ENCODE data around the gene PSME1.
"Not testable (repeated sequence)": the region's sequence is repeated elsewhere in the genome, so short reads cannot be mapped to it uniquely, and the experiment has no call there.

Gene PSME1

GRCh38 chr14:24105609-24106239, 30.3 kb upstream of the PSME1 start:
- DNase-seq = not testable (repeated sequence)

DNA sequence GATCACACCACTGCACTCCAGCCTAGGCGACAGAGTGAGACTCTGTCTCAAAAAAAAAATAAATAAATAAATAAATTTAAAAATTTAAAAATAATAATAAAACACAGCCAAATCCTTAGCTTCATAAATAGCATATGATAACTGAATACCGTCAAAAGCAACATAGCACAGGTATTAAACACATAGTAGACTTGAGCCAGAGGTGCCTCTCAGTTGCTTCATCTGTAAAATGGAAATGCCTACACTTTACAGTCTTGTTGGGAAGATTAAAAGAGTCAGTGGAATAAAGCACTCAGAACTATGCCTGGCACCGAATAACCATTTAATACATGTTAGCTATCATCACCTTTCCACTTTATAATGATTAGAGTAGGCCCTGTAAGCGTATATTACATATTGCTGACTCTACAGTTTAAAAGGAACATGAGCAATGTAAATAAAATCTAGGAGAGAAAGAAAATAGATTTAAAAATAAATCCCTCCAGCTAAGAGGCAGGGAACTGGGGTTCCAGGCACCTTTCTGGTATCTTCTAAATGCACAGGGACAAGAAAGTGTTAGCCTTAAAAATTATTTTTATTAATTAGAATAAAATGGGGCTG, 29.2 kb upstream of the PSME1 start:
- DNase-seq = no peak

DNA sequence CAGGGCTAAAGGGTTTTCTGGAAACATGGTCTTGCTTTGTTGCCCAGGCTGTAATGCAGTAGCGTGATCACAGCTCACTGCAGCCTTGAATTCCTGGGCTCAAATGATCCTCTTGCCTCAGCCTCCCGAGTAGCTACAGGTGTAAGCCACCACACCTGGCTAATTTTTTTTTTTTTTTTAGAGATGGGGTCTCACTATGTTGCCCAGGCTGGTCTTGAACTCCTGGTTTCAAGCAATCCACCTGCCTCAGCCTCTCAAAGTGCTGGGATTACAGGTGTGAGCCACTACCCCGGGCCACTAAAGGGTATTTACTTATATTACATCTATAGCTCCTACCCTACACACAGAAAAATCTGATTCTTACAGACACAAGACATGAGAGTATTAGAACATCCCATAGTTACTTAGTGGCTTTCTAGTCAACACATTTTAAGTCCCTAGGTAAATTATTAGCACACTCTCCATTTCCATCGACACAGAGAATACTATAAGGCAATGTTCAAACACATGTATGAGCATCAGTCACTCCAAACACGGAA, 27.6 kb upstream of the PSME1 start:
- DNase-seq = no peak

- no peak for DNase-seq
Measured at GRCh38 chr14:24110060-24110459, 25.9 kb upstream of the PSME1 start.

- no peak for DNase-seq
Measured at GRCh38 chr14:24110523-24110922, 25.5 kb upstream of the PSME1 start.

DNA sequence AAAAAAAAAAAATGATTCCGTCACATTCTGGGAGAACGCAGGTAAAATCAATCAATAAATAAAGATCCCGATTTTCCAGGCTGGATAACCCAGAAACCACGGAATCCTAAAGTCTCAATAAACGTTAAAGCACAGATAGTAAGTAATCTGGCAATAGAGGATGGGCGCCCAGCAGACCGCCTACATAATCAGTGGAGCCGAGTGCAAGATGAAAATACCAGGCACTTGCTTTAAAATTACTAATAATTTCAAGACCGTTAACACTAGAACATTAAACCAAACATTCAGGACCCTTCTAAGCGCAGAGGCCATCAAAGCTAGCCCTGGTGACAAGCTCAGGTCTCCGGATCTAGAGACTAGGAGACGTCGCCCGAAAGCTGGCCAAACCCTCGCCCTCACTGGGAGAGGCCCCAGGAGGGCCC, 22.6 kb upstream of the PSME1 start:
- DNase-seq = no peak

DNA sequence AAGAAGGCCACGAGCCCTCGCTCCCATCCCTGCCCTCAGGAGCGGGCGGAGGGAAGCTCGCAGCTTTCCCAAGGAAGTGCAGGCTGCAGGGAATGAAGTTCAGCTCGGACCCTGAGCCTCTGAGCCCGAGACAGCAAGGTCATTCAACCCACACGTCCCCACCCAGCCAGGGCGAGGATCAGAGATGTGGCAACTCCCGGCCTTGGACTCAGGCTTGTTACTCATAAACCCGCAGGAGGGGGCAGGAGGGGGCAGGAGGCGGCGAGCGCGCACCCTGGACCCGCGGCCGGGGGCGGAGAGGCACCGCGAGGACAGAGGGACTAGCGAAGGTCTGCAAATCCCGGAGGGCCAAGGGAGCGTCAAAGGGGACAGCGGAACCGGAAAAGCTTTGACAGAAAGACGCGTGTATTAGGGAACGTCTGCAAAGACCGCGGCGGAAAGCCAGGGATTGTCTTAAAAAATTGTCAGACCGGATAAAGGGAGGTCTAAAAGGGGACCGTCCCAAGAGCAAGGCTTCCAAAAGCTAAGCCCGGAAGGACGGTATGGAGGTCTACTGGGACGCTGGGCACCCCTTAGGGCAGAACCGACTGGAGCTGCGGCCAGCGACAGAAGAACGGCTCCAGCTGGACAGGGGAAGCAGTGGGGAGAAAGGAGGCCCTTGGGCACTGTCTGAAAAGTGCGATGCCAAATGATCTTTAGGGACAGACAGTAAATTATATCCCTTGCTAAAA, 22.0 kb upstream of the PSME1 start:
- DNase-seq = peak; percentile 87

GRCh38 chr14:24114532-24115421, 21.2 kb upstream of the PSME1 start, which contains the start of the genes DCAF11 and NRL:
Gene DCAF11 (plus strand): TSS chr14:24114777. CDS start chr14:24115595, 818 bp downstream.
Gene NRL (minus strand): TSS chr14:24114949. CDS start chr14:24082848, 32,101 bp downstream.
- DNase-seq = peak; percentile 98

DNA sequence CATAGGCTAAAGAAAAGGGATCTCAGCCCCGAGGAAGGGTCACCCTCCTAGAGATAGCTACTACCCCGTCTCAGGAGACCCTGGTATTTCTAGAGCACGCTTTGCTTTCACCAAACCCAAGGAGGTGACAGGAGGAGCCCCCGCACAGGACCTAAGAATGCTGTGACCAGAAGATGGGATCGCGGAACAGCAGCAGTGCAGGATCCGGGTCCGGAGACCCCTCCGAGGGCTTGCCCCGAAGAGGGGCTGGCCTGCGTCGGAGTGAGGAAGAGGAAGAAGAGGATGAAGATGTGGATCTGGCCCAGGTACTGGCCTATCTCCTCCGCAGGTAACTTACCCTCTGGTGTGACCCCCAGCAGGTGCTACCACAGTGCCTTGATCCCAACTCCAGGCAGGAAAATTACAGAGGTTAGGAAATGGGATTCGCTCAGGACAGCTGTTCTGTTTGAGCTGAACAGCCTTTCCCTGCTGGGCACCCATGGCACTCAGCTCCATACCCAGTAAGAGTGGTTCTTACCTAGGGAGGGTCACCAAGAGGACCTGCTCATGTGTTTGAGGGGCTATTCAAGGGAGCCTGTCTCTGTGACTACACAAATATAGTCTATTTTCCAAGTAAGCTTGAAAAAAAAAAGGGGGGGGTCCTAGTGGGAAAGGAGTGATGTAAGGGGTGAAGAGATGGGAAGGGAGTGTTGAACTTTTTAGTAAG, 20.4 kb upstream of the PSME1 start:
- no peak for DNase-seq

DNA sequence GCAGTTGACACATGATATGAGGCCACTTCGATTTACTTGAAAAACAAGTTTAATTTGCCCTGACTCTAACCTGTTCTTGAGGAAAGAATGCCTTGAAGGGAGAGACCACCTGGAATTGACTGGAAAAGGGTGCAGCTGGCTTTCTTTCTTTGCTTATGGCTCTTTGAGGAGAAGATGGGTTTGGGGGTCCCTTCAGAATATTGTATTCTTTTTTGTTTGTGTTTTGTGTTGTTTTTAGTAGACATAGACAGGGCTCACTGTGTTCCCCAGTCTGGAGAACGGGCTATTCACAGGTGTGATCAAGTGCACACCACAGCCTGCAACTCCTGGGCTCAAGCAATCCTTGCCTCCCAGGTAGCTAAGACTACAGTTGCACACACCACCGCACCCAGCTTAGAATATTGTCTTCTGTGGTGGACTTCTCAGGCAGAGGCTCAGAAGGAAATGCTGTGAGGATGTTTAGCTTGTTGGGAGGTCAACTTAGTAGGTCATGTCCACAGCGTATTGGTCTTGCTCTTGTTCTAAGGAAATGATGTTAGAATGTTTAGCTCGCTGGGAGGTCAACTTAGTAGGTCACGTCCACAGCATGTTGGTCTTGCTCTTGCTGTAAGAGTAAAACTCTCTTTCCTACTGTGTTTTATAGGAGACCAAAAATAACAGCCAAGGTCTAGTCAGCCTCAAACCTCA, 19.7 kb upstream of the PSME1 start:
- DNase-seq = no peak

DNA sequence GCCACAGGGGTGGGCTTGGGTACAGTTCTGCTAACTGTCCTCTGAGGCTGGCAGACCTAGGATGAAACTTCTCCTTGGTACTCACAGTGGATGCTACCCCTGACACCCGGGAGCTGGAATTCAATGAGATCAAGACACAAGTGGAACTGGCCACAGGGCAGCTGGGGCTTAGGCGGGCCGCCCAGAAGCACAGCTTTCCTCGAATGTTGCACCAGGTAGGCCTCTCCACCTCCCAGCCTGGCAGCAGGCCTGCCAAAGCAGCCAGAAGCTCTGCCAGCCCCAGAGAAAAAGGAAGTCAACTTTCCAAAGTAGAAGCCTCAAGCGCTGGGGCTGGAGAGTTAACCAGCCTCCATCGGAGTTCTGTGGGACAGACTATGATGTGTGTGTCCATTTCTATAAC, 18.8 kb upstream of the PSME1 start:
- DNase-seq = no peak

DNA sequence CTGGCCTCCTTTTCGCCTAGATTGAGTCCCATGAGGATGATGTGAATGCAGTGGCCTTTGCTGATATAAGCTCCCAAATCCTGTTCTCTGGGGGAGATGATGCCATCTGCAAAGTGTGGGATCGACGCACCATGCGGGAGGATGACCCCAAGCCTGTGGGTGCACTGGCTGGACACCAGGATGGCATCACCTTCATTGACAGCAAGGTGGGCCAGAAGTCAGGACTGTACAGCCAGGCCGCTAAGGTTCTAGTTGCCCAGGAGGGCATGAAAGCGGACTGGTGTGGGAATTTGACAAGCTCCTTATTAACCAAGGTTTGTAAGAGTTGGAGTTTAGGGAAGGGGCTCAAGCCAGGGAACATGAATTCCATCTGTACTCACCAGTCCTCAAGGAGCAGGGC, 16.3 kb upstream of the PSME1 start:
- DNase-seq = no peak

- DNase-seq = no peak
Measured at GRCh38 chr14:24121210-24121609, 14.8 kb upstream of the PSME1 start.

- no peak for DNase-seq
Measured at GRCh38 chr14:24122416-24122815, 13.6 kb upstream of the PSME1 start.

DNA sequence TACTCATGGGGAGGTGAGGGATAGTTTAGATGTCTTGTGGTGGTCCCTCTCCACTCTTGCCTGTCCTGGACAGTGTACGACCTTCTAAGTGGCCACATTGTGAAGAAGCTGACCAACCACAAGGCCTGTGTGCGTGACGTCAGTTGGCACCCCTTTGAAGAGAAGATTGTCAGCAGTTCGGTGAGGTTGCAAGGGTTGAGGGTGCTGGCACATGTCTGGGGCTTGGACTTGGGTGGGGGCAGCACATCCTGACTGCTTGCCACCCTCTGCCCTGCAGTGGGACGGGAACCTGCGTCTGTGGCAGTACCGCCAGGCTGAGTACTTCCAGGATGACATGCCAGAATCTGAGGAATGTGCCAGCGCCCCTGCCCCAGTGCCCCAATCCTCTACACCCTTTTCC, 13.1 kb upstream of the PSME1 start:
- no peak for DNase-seq

GRCh38 chr14:24123424-24124417, 12.3 kb upstream of the PSME1 start:
- no peak for DNase-seq

- DNase-seq = no peak
Measured at GRCh38 chr14:24126939-24127338, 9.1 kb upstream of the PSME1 start.

- no peak for DNase-seq
Measured at GRCh38 chr14:24127673-24128072, 8.3 kb upstream of the PSME1 start.

DNA sequence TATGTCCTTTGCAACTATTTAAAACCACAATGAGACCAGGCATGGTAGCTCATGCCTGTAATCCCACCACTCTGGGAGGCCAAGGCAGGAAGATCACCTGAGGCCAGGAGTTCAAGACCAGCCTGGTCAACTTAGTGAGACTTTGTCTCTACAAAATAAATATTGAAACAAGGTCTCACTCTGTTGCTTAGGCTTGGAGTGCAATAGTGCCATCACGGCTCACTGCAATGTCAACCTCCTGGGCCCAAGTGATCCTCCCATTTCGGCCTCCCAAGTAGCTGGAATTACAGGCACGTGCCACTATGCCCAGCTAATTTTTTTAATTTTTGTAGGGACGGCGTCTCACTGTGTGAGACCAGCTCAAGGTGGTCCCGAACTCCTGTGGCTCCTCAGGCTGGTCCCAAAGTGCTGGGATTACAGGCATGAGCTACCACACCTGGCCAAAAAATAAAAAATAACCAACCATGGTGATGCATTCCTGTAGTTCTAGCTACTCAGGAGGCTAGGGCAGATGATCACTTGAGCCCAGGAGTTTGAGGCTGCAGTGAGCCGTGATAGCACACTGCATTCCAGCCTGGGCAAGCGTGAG, 6.5 kb upstream of the PSME1 start:
- no peak for DNase-seq

DNA sequence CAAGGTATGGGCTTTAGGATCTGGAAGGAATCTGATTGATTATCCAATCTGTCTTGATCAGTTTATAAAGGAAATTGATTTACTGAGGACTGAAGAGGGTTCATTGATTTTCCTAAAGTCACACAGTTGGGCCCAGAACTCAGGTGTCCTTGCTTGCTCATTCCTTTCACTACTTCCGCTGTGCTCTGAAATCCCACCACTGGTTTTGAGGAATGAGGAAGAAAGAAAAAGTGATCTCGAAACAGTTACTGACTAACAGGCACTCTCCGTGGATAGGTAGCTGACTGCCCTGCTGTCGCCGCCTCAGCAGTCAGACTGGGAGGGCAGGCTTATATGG, 5.6 kb upstream of the PSME1 start, which contains the start of gene FITM1:
TSS of gene FITM1 (plus strand) at position 280 of the 337 bp plus-strand sequence. CDS start 905 bp downstream, outside the sequence.
- DNase-seq = no peak

Measured in stimulated activated CD8-positive, alpha-beta memory T cell treated with anti-CD3 and anti-CD28 coated beads, Interleukin-4, amount 100 ng/mL, for 48 hours (primary cell).